Fibroblast of villous mesenchyme (primary cell): ENCODE measurements around the gene SLC8A1. TPM values are rescaled to one million over a fixed set of nuclear protein-coding genes. Genes with fewer than 3 reads are reported as not detected.

Experiments
- DNase-seq: peaks from one replicate; pipeline ENCODE4 v3.0.0-alpha.2; 2010; ENCODE audit warnings: low read depth
- H3K4me3 ChIP-seq: 2 replicates; pipeline ENCODE4 v1.5.1; 2011; ENCODE audit warnings: low read depth, mild to moderate bottlenecking, low read length
- CTCF ChIP-seq: IDR thresholded peaks from 2 replicates; pipeline ENCODE4 v1.5.1; 2012; ENCODE audit warnings: low read depth, mild to moderate bottlenecking, low read length; ENCODE audit not compliant: insufficient read depth
- total RNA-seq: library from RNA; depleted of rRNA; stranded (reverse); fragments of >200 nt; gene quantifications from 2 replicates; pipeline ENCODE4 v1.2.3, GENCODE V29; 2012

Gene SLC8A1
- total RNA-seq, 1 donor: 98.9 TPM

GRCh38 chr2:40168032-40168431 lies 283.9 kb downstream of the SLC8A1 start:
- no peak for TF ChIP-seq CTCF
- no peak for DNase-seq
- no peak overlapping the region for H3K4me3 ChIP-seq

- no peak overlapping the region for H3K4me3 ChIP-seq
These were observed 285.9 kb downstream of the SLC8A1 start for GRCh38 chr2:40166006-40166405.

GRCh38 chr2:40165509-40165844 lies 286.4 kb downstream of the SLC8A1 start:
- no peak overlapping the region for H3K4me3 ChIP-seq
- DNase-seq: peak; percentile 35
- no peak for TF ChIP-seq CTCF

More at GRCh38 chr2:40166006-40166405, 285.9 kb downstream of the SLC8A1 start:
- DNase-seq: no peak
- TF ChIP-seq CTCF: no peak

GRCh38 chr2:40164736-40165508 lies 287.0 kb downstream of the SLC8A1 start:
- TF ChIP-seq CTCF: no peak
- DNase-seq: no peak
- no peak overlapping the region for H3K4me3 ChIP-seq

- TF ChIP-seq CTCF: no peak
- DNase-seq: no peak
- no peak overlapping the region for H3K4me3 ChIP-seq
These were observed 289.9 kb downstream of the SLC8A1 start for GRCh38 chr2:40161986-40162385.

GRCh38 chr2:40160751-40161218 lies 291.1 kb downstream of the SLC8A1 start:
- peak; percentile 76 for DNase-seq
- no peak overlapping the region for H3K4me3 ChIP-seq
- TF ChIP-seq CTCF: no peak

GRCh38 chr2:40159333-40159732 lies 292.6 kb downstream of the SLC8A1 start:
- DNase-seq: no peak
- no peak for TF ChIP-seq CTCF
- no peak overlapping the region for H3K4me3 ChIP-seq
